ENCODE data around the gene ENTPD1.

DNA sequence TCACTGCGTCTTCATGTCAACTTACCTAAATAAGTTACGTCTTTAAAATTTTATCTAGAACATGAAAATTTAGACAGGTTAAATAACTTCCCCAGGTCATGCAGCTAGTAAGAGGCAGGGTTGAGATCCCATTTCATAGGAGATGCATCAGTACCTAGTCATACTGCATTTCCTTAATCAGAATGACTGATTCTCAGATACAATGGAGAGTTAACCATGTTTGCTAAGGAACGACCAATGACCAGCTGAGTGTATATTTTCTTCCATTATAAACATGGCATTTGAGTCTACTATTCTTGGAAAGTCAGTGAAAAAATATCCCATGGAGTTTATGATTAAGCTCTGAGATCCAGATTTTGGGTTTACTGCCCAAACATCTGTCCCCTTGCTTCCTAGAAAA, 39.6 kb downstream of the ENTPD1 start:
- TF ChIP-seq, protein P1, sequence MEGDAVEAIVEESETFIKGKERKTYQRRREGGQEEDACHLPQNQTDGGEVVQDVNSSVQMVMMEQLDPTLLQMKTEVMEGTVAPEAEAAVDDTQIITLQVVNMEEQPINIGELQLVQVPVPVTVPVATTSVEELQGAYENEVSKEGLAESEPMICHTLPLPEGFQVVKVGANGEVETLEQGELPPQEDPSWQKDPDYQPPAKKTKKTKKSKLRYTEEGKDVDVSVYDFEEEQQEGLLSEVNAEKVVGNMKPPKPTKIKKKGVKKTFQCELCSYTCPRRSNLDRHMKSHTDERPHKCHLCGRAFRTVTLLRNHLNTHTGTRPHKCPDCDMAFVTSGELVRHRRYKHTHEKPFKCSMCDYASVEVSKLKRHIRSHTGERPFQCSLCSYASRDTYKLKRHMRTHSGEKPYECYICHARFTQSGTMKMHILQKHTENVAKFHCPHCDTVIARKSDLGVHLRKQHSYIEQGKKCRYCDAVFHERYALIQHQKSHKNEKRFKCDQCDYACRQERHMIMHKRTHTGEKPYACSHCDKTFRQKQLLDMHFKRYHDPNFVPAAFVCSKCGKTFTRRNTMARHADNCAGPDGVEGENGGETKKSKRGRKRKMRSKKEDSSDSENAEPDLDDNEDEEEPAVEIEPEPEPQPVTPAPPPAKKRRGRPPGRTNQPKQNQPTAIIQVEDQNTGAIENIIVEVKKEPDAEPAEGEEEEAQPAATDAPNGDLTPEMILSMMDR (IDR thresholded peaks at IDR 0.05; ENCODE audit: poor library complexity): no peak
- TF ChIP-seq EZH2 (IDR thresholded peaks at IDR 0.05; ENCODE audit: borderline replicate concordance): no peak

Data from hepatocyte (in vitro differentiated cells).